Stomach (tissue), 4 donors: ENCODE results near the gene KIFAP3.

ENCODE experiments used
- POLR2A ChIP-seq, 4 donors: fragments of 450-650 bp; IDR thresholded peaks; one replicate each; pipeline ENCODE4 v1.6.1; 2016; ENCODE audit warnings: antibody characterized with exemption in 4 of 4, control low read depth in 2 of 4, mild to moderate bottlenecking in 1 of 4, moderate library complexity in 1 of 4
- POLR2AphosphoS5 ChIP-seq, 3 donors: sonication (generic); formaldehyde crosslinking; IDR thresholded peaks; one replicate each; pipeline ENCODE4 v1.6.1; 2016; ENCODE audit warnings: antibody characterized with exemption in 3 of 3
- TF ChIP-seq, protein P1 (sequence below), 7 experiments: fragments of 450-650 bp in 4 of 7; fragments of 200-600 bp in 3 of 7; sonication (generic) in 3 of 7; IDR thresholded peaks; one replicate each; pipeline ENCODE4 v1.5.1; 2016 to 2019; ENCODE audit warnings: antibody characterized with exemption in 7 of 7, control low read depth in 2 of 7, mild to moderate bottlenecking in 1 of 7

DNA sequence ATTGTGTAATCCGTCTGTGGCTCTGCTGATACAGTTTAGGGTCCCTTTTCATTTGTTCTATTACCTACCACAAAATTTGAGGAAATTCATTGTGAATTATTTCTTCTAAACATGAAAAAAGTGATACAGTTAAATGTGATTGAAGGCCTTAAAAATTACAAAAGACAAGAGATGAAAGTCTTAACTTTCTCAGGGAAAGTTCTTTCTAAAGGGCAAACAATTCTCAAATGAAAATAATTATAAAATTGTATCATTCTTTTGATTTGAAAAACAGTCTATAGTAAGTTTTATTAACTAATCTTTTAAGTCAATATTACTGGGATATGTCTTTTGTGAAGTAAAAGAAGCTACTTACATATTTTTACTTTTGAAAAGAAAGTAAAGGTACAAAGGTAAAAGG lies 123.4 kb downstream of the KIFAP3 start:
- TF ChIP-seq POLR2AphosphoS5 (IDR thresholded peaks at IDR 0.05): no peak
- TF ChIP-seq, protein P1, sequence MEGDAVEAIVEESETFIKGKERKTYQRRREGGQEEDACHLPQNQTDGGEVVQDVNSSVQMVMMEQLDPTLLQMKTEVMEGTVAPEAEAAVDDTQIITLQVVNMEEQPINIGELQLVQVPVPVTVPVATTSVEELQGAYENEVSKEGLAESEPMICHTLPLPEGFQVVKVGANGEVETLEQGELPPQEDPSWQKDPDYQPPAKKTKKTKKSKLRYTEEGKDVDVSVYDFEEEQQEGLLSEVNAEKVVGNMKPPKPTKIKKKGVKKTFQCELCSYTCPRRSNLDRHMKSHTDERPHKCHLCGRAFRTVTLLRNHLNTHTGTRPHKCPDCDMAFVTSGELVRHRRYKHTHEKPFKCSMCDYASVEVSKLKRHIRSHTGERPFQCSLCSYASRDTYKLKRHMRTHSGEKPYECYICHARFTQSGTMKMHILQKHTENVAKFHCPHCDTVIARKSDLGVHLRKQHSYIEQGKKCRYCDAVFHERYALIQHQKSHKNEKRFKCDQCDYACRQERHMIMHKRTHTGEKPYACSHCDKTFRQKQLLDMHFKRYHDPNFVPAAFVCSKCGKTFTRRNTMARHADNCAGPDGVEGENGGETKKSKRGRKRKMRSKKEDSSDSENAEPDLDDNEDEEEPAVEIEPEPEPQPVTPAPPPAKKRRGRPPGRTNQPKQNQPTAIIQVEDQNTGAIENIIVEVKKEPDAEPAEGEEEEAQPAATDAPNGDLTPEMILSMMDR (IDR thresholded peaks at IDR 0.05): no peak
- no peak for TF ChIP-seq POLR2A (IDR thresholded peaks at IDR 0.05)
